HepG2 (cell line): ENCODE measurements around the gene TMEM114.

ENCODE experiments used
- ARID2 ChIP-seq: sonication (generic); formaldehyde crosslinking; IDR thresholded peaks from 2 replicates; pipeline ENCODE4 v1.8.1; 2022; ENCODE audit warnings: mild to moderate bottlenecking, missing genetic modification reagents, borderline replicate concordance
- DPF2 ChIP-seq: sonication (generic); formaldehyde crosslinking; IDR thresholded peaks from 2 replicates; pipeline ENCODE4 v1.4.0; 2020; ENCODE audit warnings: mild to moderate bottlenecking, low read depth, missing genetic modification reagents, borderline replicate concordance
- GTF2F1 ChIP-seq: fragments of 150-350 bp; IDR thresholded peaks from 2 replicates; pipeline ENCODE4 v1.6.1; 2014; ENCODE audit warnings: low read length
- HMG20A ChIP-seq: IDR thresholded peaks from 2 replicates; pipeline ENCODE4 v1.6.1; 2016; ENCODE audit warnings: borderline replicate concordance
- HOXA3 ChIP-seq: sonication (generic); formaldehyde crosslinking; IDR thresholded peaks from 2 replicates; pipeline ENCODE4 v1.5.0; 2020; ENCODE audit warnings: missing genetic modification reagents
- PHF21A ChIP-seq: sonication (generic); formaldehyde crosslinking; IDR thresholded peaks from 2 replicates; pipeline ENCODE4 v1.5.0; 2020; ENCODE audit warnings: mild to moderate bottlenecking, missing genetic modification reagents
- PLSCR1 ChIP-seq: sonication (generic); formaldehyde crosslinking; IDR thresholded peaks from 2 replicates; pipeline ENCODE4 v1.5.0; 2020; ENCODE audit warnings: missing genetic modification reagents, mild to moderate bottlenecking, borderline replicate concordance
- TCF12 ChIP-seq, 2 experiments: fragments of 450-650 bp in 1 of 2; sonication (generic) in 1 of 2; formaldehyde crosslinking in 1 of 2; IDR thresholded peaks; 2 replicates each; pipeline versions ENCODE4 v1.6.1 to v1.8.0; 2017 to 2022; ENCODE audit warnings: antibody characterized with exemption in 1 of 2, mild to moderate bottlenecking in 1 of 2, missing genetic modification reagents in 1 of 2, moderate library complexity in 1 of 2
- TMF1 ChIP-seq: sonication (generic); formaldehyde crosslinking; IDR thresholded peaks from 2 replicates; pipeline ENCODE4 v1.8.1; 2022; ENCODE audit warnings: low read depth, missing genetic modification reagents
- YY1 ChIP-seq: IDR thresholded peaks from 2 replicates; pipeline ENCODE4 v1.6.1; 2011; ENCODE audit warnings: low read length, low read depth, moderate library complexity, mild to moderate bottlenecking; ENCODE audit not compliant: insufficient read depth, insufficient replicate concordance
- ZBTB20 ChIP-seq: sonication (generic); formaldehyde crosslinking; IDR thresholded peaks from 2 replicates; pipeline ENCODE4 v1.8.1; 2023; ENCODE audit warnings: missing genetic modification reagents, low read depth, mild to moderate bottlenecking, borderline replicate concordance
- ZNF749 ChIP-seq: sonication (generic); formaldehyde crosslinking; IDR thresholded peaks from 2 replicates; pipeline ENCODE4 v1.8.0; 2022; ENCODE audit warnings: mild to moderate bottlenecking, missing genetic modification reagents, moderate library complexity, borderline replicate concordance
- TF ChIP-seq, protein P1 (sequence below): sonication (generic); formaldehyde crosslinking; IDR thresholded peaks from 2 replicates; pipeline ENCODE4 v1.5.0; 2020; ENCODE audit warnings: mild to moderate bottlenecking, missing genetic modification reagents, moderate library complexity

- no peak for TF ChIP-seq PLSCR1 (CRISPR knock-in tag)
- TF ChIP-seq, protein P1, sequence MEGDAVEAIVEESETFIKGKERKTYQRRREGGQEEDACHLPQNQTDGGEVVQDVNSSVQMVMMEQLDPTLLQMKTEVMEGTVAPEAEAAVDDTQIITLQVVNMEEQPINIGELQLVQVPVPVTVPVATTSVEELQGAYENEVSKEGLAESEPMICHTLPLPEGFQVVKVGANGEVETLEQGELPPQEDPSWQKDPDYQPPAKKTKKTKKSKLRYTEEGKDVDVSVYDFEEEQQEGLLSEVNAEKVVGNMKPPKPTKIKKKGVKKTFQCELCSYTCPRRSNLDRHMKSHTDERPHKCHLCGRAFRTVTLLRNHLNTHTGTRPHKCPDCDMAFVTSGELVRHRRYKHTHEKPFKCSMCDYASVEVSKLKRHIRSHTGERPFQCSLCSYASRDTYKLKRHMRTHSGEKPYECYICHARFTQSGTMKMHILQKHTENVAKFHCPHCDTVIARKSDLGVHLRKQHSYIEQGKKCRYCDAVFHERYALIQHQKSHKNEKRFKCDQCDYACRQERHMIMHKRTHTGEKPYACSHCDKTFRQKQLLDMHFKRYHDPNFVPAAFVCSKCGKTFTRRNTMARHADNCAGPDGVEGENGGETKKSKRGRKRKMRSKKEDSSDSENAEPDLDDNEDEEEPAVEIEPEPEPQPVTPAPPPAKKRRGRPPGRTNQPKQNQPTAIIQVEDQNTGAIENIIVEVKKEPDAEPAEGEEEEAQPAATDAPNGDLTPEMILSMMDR (CRISPR knock-in tag): no peak
- TF ChIP-seq ZBTB20: no peak
- TF ChIP-seq HOXA3 (CRISPR knock-in tag): no peak
- TF ChIP-seq ARID2 (CRISPR knock-in tag): no peak
- no peak for TF ChIP-seq GTF2F1
- no peak for TF ChIP-seq PHF21A (CRISPR knock-in tag)
- no peak for TF ChIP-seq DPF2
- TF ChIP-seq TCF12 (IDR thresholded peaks at IDR 0.05): no peak
- TF ChIP-seq TCF12 (CRISPR knock-in tag; IDR thresholded peaks at IDR 0.05): no peak
- TF ChIP-seq TMF1 (CRISPR knock-in tag): no peak
- TF ChIP-seq YY1: no peak
- no peak for TF ChIP-seq ZNF749 (CRISPR knock-in tag)
- no peak for TF ChIP-seq HMG20A
These were observed 4.5 kb downstream of the TMEM114 start for GRCh38 chr16:8585857-8586256.
